Endothelial cell (in vitro differentiated cells): ENCODE results near the gene KCNK16. TPM values are rescaled to one million over a fixed set of nuclear protein-coding genes. Genes with fewer than 3 reads are reported as not detected.

Experiments
- DNase-seq: peaks from one replicate; pipeline ENCODE4 v3.0.0; 2021; ENCODE audit warnings: low spot score
- H3K27ac Mint-ChIP-seq: one replicate; pipeline ENCODE4 v1.8.0; 2021; ENCODE audit warnings: mixed read lengths, inconsistent platforms; ENCODE audit not compliant: unreplicated experiment
- H3K27me3 Mint-ChIP-seq: one replicate; pipeline ENCODE4 v1.8.0; 2021; ENCODE audit warnings: mild to moderate bottlenecking, moderate library complexity, mixed read lengths, inconsistent platforms; ENCODE audit not compliant: unreplicated experiment
- H3K36me3 Mint-ChIP-seq: one replicate; pipeline ENCODE4 v1.8.0; 2021; ENCODE audit warnings: mild to moderate bottlenecking, low read depth, mixed read lengths, inconsistent platforms; ENCODE audit not compliant: unreplicated experiment
- H3K4me1 Mint-ChIP-seq: one replicate; pipeline ENCODE4 v1.8.0; 2021; ENCODE audit warnings: mild to moderate bottlenecking, mixed read lengths, inconsistent platforms; ENCODE audit not compliant: unreplicated experiment
- H3K4me3 Mint-ChIP-seq: one replicate; pipeline ENCODE4 v1.8.0; 2021; ENCODE audit warnings: mild to moderate bottlenecking, mixed read lengths, inconsistent platforms; ENCODE audit not compliant: unreplicated experiment
- H3K9me3 Mint-ChIP-seq: one replicate; pipeline ENCODE4 v1.8.0; 2021; ENCODE audit warnings: mixed read lengths, inconsistent platforms; ENCODE audit not compliant: unreplicated experiment
- CTCF ChIP-seq: fragments of 200-600 bp; sonication (generic); IDR thresholded peaks from one replicate; pipeline ENCODE4 v1.5.0; 2021; ENCODE audit warnings: antibody characterized with exemption; ENCODE audit not compliant: unreplicated experiment
- total RNA-seq: library from RNA; stranded (reverse); fragmentation: NEBNext Ultra II Directional; extraction: Animal tissue kit (Norgen Biotek cat#: 25700); gene quantifications from one replicate; pipeline ENCODE4 v1.2.1, GENCODE V29; 2021; ENCODE audit not compliant: unreplicated experiment

KCNK16 gene
- total RNA-seq, 1 donor from 2014 or later: not detected

- Mint-ChIP-seq H3K27ac (no peak overlapping the region), H3K36me3 (peaks cover 32% of the 10 kb centered on the region), H3K4me1 (peaks cover 35% of the 10 kb centered on the region), H3K9me3 (peaks cover 4% of the 10 kb centered on the region), H3K4me3 (peak overlapping the region; percentile 90), H3K27me3 (peaks cover 18% of the 10 kb centered on the region)
- peak; percentile 22 for DNase-seq
- no peak for TF ChIP-seq CTCF
Measured at GRCh38 chr6:39313526-39314272, 8.8 kb downstream of the KCNK16 start.

GRCh38 chr6:39312912-39313525 lies 9.5 kb downstream of the KCNK16 start:
- peaks cover 4% of the 10 kb centered on the region for H3K9me3 Mint-ChIP-seq
- H3K4me1 Mint-ChIP-seq: peaks cover 35% of the 10 kb centered on the region
- H3K27ac Mint-ChIP-seq: no peak overlapping the region
- H3K27me3 Mint-ChIP-seq: peaks cover 18% of the 10 kb centered on the region
- DNase-seq: no peak
- peaks cover 29% of the 10 kb centered on the region for H3K36me3 Mint-ChIP-seq
- H3K4me3 Mint-ChIP-seq: peak overlapping the region; percentile 90
- TF ChIP-seq CTCF: no peak

- H3K4me3 Mint-ChIP-seq: peak overlapping the region; percentile 54
- H3K27me3 Mint-ChIP-seq: peaks cover 22% of the 10 kb centered on the region
- H3K36me3 Mint-ChIP-seq: peaks cover 28% of the 10 kb centered on the region
- H3K27ac Mint-ChIP-seq: no peak overlapping the region
- TF ChIP-seq CTCF: no peak
- DNase-seq: no peak
- peaks cover 42% of the 10 kb centered on the region for H3K4me1 Mint-ChIP-seq
- H3K9me3 Mint-ChIP-seq: peaks cover 4% of the 10 kb centered on the region
Measured at GRCh38 chr6:39310542-39310941, 12.0 kb downstream of the KCNK16 start.

DNA sequence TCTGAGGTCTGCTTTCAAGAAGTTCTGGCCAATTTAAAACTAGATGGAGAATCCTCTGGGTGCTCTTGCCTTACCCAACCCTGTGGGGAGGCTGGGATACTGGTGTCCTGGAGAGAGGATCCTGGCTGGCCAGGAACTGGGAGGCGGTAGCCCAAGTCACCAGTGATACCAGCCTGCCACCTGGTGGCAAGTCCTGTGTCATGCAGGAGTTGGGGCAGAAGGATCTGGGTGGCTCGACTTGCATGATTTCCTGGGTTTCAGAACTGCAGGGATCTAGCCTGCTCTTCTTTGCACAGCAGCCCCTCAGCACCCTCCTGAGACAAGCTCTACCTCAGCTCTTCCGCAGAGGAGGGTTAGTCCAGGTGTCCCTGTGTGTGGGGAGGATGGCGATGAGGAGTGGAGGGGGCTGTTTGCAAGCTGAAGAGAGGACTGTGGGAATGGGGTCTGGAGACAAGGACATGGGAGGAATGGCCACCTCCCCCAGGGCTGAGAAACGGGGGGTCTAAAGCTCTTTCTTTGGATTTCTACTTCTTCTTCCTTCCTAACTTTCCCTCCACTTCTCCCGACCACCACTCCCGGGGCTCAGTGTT lies 12.5 kb downstream of the KCNK16 start:
- peaks cover 43% of the 10 kb centered on the region for H3K4me1 Mint-ChIP-seq
- H3K27ac Mint-ChIP-seq: no peak overlapping the region
- peak; percentile 85 for DNase-seq
- peaks cover 4% of the 10 kb centered on the region for H3K9me3 Mint-ChIP-seq
- H3K4me3 Mint-ChIP-seq: peak overlapping the region; percentile 54
- TF ChIP-seq CTCF: peak; percentile 96
- H3K27me3 Mint-ChIP-seq: peaks cover 19% of the 10 kb centered on the region
- peaks cover 32% of the 10 kb centered on the region for H3K36me3 Mint-ChIP-seq

- peaks cover 20% of the 10 kb centered on the region for H3K27me3 Mint-ChIP-seq
- TF ChIP-seq CTCF: no peak
- H3K27ac Mint-ChIP-seq: no peak overlapping the region
- peaks cover 33% of the 10 kb centered on the region for H3K36me3 Mint-ChIP-seq
- H3K4me3 Mint-ChIP-seq: no peak overlapping the region
- H3K4me1 Mint-ChIP-seq: peaks cover 42% of the 10 kb centered on the region
- H3K9me3 Mint-ChIP-seq: peaks cover 4% of the 10 kb centered on the region
- DNase-seq: no peak
Measured at GRCh38 chr6:39307462-39307861, 15.0 kb downstream of the KCNK16 start.
